Stimulated activated CD4-positive, alpha-beta T cell treated with anti-CD3 and anti-CD28 coated beads, Interleukin-1b, Interleukin-23, amount 100 ng/mL, for 4 hours (primary cell): Measurements from ENCODE around the gene CNTNAP2.

ENCODE experiments used
- DNase-seq, 2 donors: peaks; one replicate each; pipeline ENCODE4 v3.0.0-alpha.2; 2020; ENCODE audit warnings: low read depth in 2 of 2

The CNTNAP2 gene

GRCh38 chr7:146768957-146769356 is 652.4 kb downstream of the CNTNAP2 start:
- DNase-seq = no peak

DNA sequence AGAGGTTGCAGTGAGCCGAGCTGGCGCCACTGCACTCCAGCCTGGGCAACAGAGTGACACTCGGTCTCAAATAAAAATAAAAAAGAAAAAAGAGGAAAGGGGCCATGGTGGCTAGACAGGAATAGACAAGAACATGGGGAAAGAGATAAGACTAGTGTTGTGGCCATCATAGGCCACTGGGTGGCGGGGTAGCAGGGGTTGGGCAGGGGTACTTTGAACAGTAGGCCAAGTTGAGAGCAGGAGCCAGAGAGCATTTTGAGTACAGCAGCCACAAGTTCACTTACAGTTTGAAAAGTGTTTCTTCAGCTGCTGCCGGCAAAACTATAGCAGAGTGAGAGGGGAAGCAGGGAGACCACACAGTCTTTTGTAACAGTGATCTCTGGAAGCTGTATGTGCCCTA is 656.0 kb downstream of the CNTNAP2 start:
- DNase-seq = no peak

- no peak for DNase-seq
Observed at GRCh38 chr7:146773506-146773905, 656.9 kb downstream of the CNTNAP2 start.

DNA sequence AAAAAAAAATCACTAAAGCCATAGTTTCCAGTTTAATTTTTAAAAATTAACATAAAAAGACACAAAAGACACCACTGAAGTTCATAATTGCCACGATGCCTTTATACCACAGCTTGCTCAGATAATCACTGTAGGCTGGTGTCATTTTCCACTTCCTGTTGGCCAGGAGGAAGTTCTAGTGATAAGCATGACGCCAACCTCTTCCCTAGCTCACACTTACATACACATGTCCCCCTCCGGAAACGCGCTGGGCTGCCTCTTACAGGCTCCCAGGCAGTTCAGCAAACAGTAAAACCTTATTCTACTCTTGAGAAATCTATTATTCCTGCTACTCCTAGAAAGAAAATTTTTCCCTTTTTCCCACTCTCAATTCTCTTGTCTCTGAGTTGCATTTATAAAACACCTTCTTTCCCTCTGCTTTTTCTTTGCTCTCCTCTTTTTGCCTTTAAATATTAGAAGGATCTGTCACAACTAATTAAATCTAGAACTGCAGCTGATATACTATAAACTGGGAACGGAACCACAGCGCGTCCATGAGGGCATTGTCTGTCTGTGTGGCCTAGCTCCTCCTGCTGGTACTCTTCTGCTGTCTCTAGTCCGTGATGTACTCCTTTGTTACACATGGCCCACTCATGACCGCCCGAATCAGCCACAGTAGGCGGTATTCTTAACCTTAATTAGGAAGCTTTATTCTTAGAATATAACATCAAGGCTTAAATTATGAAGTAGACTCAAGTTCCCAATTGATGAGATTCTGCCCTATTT is 664.9 kb downstream of the CNTNAP2 start:
- no peak for DNase-seq

DNA sequence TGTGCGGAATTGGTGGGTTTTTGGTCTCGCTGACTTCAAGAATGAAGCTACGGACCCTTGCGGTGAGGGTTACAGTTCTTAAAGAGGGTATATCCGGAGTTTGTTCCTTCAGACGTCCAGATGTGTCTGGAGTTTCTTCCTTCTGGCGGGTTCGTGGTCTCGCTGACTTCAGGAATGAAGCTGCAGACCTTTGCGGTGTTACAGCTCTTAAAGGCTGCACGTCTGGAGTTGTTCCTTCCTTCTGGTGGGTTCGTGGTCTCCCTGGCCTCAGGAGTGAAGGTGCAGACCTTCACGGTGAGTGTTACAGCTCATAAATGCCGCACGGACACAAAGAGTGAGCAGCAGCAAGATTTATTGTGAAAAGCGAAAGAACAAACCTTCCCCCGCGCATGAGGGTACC is 670.7 kb downstream of the CNTNAP2 start:
- DNase-seq = no peak

DNA sequence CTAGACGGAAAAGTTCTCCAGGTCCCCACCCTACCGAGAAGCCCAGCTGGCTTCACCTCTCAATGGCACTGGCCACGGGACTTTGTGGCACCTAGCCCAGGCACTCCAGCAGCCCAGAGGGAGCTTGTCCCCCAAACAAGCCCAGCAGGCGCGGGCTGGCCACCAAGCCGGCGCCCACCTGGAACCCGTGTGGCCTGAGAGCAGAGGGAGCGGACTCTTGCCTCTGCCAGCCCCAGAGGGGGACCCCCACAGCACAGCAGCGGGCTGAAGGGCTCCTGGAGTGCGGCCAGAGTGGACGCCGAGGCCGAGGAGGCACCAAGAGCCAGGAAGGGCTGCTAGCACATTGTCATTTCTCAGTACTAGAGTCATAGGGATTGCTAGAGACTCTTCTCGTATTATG is 671.4 kb downstream of the CNTNAP2 start:
- no peak for DNase-seq

- DNase-seq = no peak
Observed at GRCh38 chr7:146791344-146792285, 675.0 kb downstream of the CNTNAP2 start.

DNA sequence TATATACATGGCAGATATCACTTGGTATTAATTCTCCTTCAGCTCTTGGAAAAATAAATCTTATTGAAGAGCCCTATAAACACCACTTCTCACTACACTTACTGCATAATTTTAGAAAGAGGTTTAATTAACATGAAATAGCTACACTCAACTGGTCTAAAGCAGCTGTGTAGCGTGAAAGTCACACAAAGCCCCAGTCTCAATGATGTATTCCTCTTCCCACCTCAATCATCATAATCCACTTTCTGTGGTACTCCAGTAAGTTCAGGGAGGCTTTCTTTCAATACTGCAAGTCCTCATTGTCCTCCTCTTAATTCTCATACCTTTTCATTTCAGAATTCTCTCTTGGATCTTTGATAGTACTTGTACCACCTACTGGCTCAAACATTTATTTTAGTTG is 688.0 kb downstream of the CNTNAP2 start:
- no peak for DNase-seq

DNA sequence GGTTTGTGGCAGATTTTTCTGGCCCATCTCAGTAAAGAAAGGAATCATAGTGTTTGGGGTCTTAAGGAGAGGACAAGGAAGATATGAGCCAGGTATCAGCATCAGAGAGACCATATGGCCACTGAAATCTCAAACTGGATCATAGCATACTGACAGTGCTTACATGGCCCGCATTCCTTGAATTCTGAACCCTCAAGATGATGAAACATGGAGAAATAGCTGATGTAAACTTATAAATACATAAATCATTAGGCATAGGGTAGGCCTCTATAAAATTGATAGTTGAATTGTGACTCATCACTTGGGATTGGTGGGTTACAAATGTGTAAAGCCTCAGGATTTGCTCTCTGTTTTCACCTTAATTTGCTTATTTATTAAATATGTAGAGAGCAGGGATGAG is 688.5 kb downstream of the CNTNAP2 start:
- no peak for DNase-seq

DNA sequence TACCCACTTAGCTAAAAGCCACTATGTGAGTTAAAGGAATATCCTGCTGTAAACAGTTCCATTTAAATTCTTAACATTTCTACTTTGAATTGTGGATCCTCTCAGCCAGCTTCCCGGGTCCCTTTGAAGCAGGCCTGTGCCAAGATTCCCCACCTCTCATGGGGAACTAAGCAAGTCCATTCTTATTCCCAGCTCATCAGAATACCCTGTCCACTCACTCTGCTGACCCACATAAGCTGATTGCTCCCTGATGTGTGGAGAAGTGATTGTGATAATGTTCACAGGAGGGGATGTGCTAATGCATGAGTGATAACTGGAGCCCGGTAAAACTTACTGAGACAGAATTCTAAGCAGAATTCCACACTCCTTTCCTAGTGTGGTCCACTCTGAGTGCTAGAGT is 709.7 kb downstream of the CNTNAP2 start:
- DNase-seq = no peak

DNA sequence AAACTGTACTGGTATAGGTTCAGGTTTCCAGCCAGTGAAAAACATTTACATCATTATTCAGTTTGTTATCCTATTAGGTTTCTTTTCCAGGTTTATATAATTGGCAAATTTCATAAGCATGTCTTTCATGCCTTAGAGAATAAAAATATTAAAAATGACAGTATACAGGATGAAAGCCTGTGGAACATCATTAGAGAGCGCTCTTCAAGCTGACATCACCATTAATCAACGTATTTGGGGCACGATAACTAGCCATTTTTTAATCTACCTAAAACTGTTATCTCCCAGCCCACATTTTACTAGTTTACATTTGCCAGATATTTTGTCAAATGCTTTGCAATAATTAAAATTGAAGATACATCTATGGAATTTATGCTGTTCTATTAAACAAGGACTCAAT is 714.1 kb downstream of the CNTNAP2 start:
- DNase-seq = no peak

DNA sequence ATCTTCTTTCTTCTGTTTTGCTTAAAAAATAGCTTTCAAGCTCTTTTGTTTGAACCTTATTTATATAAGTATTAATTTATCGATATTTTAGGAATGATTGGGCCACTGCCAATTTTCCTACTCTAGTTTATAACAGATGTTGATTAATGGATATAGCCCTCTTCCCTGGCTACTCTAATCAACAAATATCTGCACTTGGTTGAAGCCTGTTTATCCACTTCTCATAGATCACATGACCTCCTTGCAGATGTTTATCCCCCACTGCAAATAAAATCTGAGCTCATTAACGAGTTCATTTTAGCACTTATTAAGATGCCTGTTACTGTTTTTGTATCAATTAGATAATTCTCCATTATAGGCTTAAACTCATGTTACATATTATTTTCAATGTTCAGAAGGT is 715.3 kb downstream of the CNTNAP2 start:
- no peak for DNase-seq

- DNase-seq = no peak
Observed at GRCh38 chr7:146844405-146844804, 727.8 kb downstream of the CNTNAP2 start.

GRCh38 chr7:146858690-146859089 is 742.1 kb downstream of the CNTNAP2 start:
- DNase-seq = no peak

DNA sequence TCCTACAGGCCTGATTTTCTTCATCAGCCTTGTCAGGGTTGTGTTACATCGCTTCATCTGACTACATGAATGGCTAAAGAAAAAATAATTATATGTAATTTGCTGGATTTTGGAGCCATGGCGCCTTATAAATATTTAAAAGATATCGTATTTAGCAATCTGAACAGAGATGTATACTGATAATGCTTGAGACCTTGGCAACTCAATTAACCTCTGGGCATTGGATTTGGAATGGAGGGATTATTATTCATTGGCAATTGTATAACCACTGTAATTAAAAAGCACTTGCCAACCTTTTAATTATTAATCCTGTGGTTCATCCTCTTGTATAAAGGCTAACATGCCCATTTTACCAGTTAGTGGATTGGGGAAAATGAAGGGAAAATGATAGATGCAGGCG is 745.1 kb downstream of the CNTNAP2 start:
- DNase-seq = no peak

DNA sequence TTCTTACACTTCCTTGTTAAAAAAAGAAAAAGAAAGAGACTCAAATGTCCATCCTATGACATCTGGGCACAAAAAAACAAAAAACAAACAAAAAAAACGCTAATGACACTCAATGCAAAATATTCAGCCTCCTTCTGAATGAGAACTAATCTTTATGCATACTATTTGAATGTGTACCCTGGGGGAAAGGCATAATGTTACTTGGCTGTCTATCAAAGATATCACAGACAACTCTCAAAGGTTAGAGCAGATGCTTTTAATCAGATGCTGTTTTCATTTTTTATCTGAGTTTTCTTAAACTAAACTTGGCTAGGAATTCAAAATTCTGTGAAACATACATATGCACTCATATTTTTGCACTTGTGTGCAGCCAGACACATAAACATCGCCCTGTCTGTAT is 745.8 kb downstream of the CNTNAP2 start:
- no peak for DNase-seq

GRCh38 chr7:146864644-146865043 is 748.0 kb downstream of the CNTNAP2 start:
- no peak for DNase-seq

DNA sequence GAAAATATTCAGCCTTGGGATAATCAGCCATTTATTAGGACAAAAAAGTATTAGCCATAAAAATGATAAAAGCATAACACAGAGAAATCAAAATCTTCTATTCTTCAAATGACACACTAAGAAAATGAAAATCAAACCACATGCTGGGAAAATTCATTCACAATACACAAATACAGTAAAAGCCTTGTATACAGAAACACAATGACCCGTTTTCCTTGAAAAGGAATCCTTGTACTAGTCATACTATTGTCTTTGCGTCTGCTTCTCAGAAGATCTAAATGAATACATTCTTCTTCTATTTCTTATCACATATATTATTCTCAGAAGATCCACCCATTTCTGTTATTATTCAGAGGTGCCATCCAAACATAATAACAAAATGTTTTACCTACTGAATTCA is 749.1 kb downstream of the CNTNAP2 start:
- no peak for DNase-seq

- no peak for DNase-seq
Observed at GRCh38 chr7:146874722-146875121, 758.1 kb downstream of the CNTNAP2 start.

- no peak for DNase-seq
Observed at GRCh38 chr7:146875237-146875785, 758.7 kb downstream of the CNTNAP2 start.

- DNase-seq = no peak
Observed at GRCh38 chr7:146875981-146876380, 759.4 kb downstream of the CNTNAP2 start.

DNA sequence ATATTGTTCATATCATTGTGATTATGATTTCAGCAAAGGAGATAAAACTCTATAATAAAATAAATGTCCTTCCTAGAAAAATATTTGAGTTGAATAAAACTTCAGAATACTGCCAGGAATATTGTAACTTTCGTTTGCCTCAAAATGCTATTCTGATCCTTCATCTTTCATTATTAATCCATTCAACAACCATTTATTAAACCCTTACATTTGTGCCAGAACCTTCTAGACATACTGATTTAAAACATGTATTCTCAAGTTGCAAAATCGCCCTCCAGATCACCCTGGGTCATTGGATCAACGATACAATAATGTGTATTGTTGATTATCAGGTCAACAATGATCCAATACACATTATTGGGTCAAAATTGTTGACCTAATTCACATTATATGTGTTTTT is 759.8 kb downstream of the CNTNAP2 start:
- DNase-seq = no peak

- no peak for DNase-seq
Observed at GRCh38 chr7:146878901-146879300, 762.3 kb downstream of the CNTNAP2 start.
